Activated CD8-positive, alpha-beta T cell treated with anti-CD3 and anti-CD28 coated beads for 36 hours (primary cell): ENCODE results near the gene CD1C. TPM values are rescaled to one million over a fixed set of nuclear protein-coding genes. Genes with fewer than 3 reads are reported as not detected.
A peak's percentile ranks its signal among the peaks of the same experiment; 100 is the strongest.
"Not testable (repeated sequence)": the region's sequence is repeated elsewhere in the genome, so short reads cannot be mapped to it uniquely, and the experiment has no call there.

Source experiments
- ATAC-seq: fragments of 200-7000 bp; cut with Tn5 transposase; one replicate; pipeline ENCODE4 v1.10.0; 2021; ENCODE audit warnings: mild to moderate bottlenecking, moderate library complexity
- CTCF ChIA-PET: fragments of 350-600 bp; sonication (Branson Sonifier 250); formaldehyde crosslinking; loops from one replicate; lab custom pipeline; 2021; ENCODE audit warnings: antibody characterized with exemption; lab: Charles Lee
- POLR2A ChIA-PET: fragments of 350-600 bp; sonication (Branson Sonifier 250); formaldehyde crosslinking; loops from one replicate; lab custom pipeline; 2021; ENCODE audit warnings: antibody characterized with exemption; lab: Charles Lee
- DNase-seq: peaks from one replicate; pipeline ENCODE4 v3.0.0-alpha.2; 2020
- H3K27ac Mint-ChIP-seq: one replicate; pipeline ENCODE4 v1.8.0; 2021; ENCODE audit warnings: mild to moderate bottlenecking, mixed read lengths
- H3K27me3 Mint-ChIP-seq: one replicate; pipeline ENCODE4 v1.8.0; 2021; ENCODE audit warnings: mixed read lengths
- H3K36me3 Mint-ChIP-seq: one replicate; pipeline ENCODE4 v1.8.0; 2021; ENCODE audit warnings: low read depth, mixed read lengths
- H3K4me1 Mint-ChIP-seq: one replicate; pipeline ENCODE4 v1.8.0; 2021; ENCODE audit warnings: low read depth, mixed read lengths
- H3K4me3 Mint-ChIP-seq: one replicate; pipeline ENCODE4 v1.8.0; 2021; ENCODE audit warnings: mild to moderate bottlenecking, moderate library complexity, mixed read lengths
- H3K9me3 Mint-ChIP-seq: one replicate; pipeline ENCODE4 v1.8.0; 2021; ENCODE audit warnings: mixed read lengths
- CTCF ChIP-seq: fragments of 200-600 bp; IDR thresholded peaks from one replicate; pipeline ENCODE4 v1.8.0; 2022; ENCODE audit warnings: antibody characterized with exemption, mild to moderate bottlenecking
- intact Hi-C: fragments of 100-400 bp; cut with micrococcal nuclease; formaldehyde crosslinking; loops from one replicate; pipeline ENCODE4 v1.10.0; 2022
- total RNA-seq, 2 experiments: library from RNA; stranded (reverse); gene quantifications; one replicate each; pipeline ENCODE4 v1.2.3, GENCODE V29; 2021

CD1C gene
- total RNA-seq, 2 experiments from 2014 or later: 0.25 to 0.65 TPM

- Mint-ChIP-seq H3K27ac (no peak overlapping the region), H3K27me3 (no peaks in the 10 kb centered on the region), H3K4me3 (no peak overlapping the region), H3K9me3 (peaks cover 1% of the 10 kb centered on the region), H3K36me3 (peaks cover under 1% of the 10 kb centered on the region), H3K4me1 (peaks cover 4% of the 10 kb centered on the region)
- POLR2A ChIA-PET: no interaction called here
- TF ChIP-seq CTCF: no peak
- DNase-seq (no peak), ATAC-seq (no peak)
- CTCF ChIA-PET: no interaction called here
- intact Hi-C loops: no loop called here
These were observed 17.0 kb upstream of the CD1C start for GRCh38 chr1:158272681-158273080.

- ATAC-seq (no peak), DNase-seq (no peak)
- peaks cover 5% of the 10 kb centered on the region for H3K9me3 Mint-ChIP-seq
- no peak overlapping the region for H3K27ac Mint-ChIP-seq
- no peak overlapping the region for H3K4me3 Mint-ChIP-seq
- no peaks in the 10 kb centered on the region for H3K27me3 Mint-ChIP-seq
- TF ChIP-seq CTCF: no peak
- peaks cover 1% of the 10 kb centered on the region for H3K36me3 Mint-ChIP-seq
- ChIA-PET CTCF (no interaction called here), POLR2A (no interaction called here)
- H3K4me1 Mint-ChIP-seq: peaks cover 4% of the 10 kb centered on the region
- intact Hi-C loops: no loop called here
These were observed 14.9 kb upstream of the CD1C start for GRCh38 chr1:158274797-158275196.

- intact Hi-C loops, ATAC-seq, CTCF ChIA-PET: not testable (repeated sequence)
These were observed 7.3 kb upstream of the CD1C start for GRCh38 chr1:158282421-158282820.

GRCh38 chr1:158283965-158284364, 5.8 kb upstream of the CD1C start:
- DNase-seq (no peak), ATAC-seq (peak; percentile 53)
- H3K36me3 Mint-ChIP-seq: peaks cover 3% of the 10 kb centered on the region
- no peak overlapping the region for H3K27ac Mint-ChIP-seq
- intact Hi-C loops: no loop called here
- peaks cover 21% of the 10 kb centered on the region for H3K27me3 Mint-ChIP-seq
- no peak for TF ChIP-seq CTCF
- H3K4me1 Mint-ChIP-seq: peaks cover 19% of the 10 kb centered on the region
- ChIA-PET CTCF (interaction anchor here (1.2 kb wide), 1 partner anchor 80 kb away, joined by 5 read pairs; no protein-coding TSS in a partner anchor), POLR2A (no interaction called here)
- H3K4me3 Mint-ChIP-seq: no peak overlapping the region
- H3K9me3 Mint-ChIP-seq: peaks cover 15% of the 10 kb centered on the region

More at GRCh38 chr1:158282421-158282820, 7.3 kb upstream of the CD1C start:
- H3K4me3 Mint-ChIP-seq, DNase-seq, H3K36me3 Mint-ChIP-seq, H3K27ac Mint-ChIP-seq, POLR2A ChIA-PET: not testable (repeated sequence)
- H3K4me1 Mint-ChIP-seq: peaks cover 19% of the 10 kb centered on the region
- peaks cover 17% of the 10 kb centered on the region for H3K9me3 Mint-ChIP-seq
- peaks cover 19% of the 10 kb centered on the region for H3K27me3 Mint-ChIP-seq

- Mint-ChIP-seq H3K27me3 (peaks cover 21% of the 10 kb centered on the region), H3K9me3 (peaks cover 8% of the 10 kb centered on the region), H3K27ac (peak overlapping the region; percentile 73), H3K36me3 (peaks cover 3% of the 10 kb centered on the region), H3K4me1 (peaks cover 19% of the 10 kb centered on the region), H3K4me3 (peak overlapping the region; percentile 9)
- intact Hi-C loops: no loop called here
- peak; percentile 52 for DNase-seq
- ChIA-PET CTCF (no interaction called here), POLR2A (interaction anchor here (1.1 kb wide), 1 partner anchor 792 kb away, joined by 3 read pairs; no protein-coding TSS in a partner anchor)
- no peak for TF ChIP-seq CTCF
- ATAC-seq: peak; percentile 70
These were observed 3.9 kb upstream of the CD1C start for GRCh38 chr1:158285756-158286241.
